VCaP (cell line): ENCODE measurements around the gene KIAA0825.

ENCODE experiments used
- H3K27ac ChIP-seq: fragments of 450-650 bp; 2 replicates; pipeline ENCODE4 v1.5.1; 2017
- TF ChIP-seq, protein P1 (sequence below): fragments of 450-650 bp; conservative IDR thresholded peaks from 2 replicates; pipeline ENCODE4 v1.5.1; 2017; ENCODE audit warnings: mild to moderate bottlenecking, moderate library complexity

Gene KIAA0825

DNA sequence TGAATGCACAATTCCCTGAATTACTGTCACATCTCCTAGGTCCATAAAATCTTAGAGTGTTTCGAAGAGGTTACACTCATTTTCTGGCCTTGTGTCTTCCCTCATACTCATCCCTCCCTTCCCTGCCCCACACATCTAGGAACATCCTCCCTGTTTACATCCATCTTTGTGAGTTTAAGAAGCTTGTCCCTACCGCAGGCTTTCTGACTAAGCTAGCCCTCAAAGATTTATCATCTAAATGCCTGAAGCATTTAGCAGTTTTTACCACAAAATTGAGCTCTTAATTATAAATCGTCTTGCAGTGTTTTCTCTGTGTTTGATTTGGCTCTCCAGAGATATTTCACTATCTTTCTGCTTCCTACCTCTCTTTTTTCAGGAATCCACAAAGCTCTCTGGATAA is 374.8 kb downstream of the KIAA0825 start:
- no peak overlapping the region for H3K27ac ChIP-seq
- TF ChIP-seq, protein P1, sequence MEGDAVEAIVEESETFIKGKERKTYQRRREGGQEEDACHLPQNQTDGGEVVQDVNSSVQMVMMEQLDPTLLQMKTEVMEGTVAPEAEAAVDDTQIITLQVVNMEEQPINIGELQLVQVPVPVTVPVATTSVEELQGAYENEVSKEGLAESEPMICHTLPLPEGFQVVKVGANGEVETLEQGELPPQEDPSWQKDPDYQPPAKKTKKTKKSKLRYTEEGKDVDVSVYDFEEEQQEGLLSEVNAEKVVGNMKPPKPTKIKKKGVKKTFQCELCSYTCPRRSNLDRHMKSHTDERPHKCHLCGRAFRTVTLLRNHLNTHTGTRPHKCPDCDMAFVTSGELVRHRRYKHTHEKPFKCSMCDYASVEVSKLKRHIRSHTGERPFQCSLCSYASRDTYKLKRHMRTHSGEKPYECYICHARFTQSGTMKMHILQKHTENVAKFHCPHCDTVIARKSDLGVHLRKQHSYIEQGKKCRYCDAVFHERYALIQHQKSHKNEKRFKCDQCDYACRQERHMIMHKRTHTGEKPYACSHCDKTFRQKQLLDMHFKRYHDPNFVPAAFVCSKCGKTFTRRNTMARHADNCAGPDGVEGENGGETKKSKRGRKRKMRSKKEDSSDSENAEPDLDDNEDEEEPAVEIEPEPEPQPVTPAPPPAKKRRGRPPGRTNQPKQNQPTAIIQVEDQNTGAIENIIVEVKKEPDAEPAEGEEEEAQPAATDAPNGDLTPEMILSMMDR, result no peak

DNA sequence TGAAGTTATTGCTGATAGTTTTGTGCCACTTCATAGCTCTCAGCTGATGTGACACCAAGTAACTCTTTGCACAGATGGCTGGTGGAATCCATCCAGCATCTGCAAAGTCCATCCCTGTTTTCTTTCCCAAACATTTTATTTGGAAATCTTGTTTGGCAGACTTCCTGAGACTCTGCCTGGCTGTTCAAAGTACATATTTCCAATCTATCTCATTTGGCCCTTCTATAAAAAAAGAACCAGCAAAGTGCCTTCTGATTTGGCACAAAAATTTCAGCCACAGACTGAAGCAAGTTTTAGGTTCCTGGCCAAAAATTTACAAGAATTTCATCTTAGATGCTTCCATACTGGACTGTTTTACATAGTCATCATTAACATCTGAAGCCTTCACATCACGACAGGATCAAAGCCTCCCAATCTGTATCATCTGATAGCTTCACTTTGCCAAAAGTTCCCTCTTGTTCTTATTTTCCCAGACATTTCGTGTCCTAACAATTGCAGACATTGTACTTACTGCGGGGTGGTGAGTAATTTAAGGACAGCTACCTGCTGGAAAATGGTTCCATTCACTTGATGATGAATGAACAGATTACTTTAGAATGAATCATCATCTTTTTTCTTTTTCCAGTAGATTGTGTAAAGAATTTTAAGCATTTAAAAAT is 377.3 kb downstream of the KIAA0825 start:
- TF ChIP-seq, protein P1, result no peak
- no peak overlapping the region; the same call in 1 of the 2 replicates for H3K27ac ChIP-seq

DNA sequence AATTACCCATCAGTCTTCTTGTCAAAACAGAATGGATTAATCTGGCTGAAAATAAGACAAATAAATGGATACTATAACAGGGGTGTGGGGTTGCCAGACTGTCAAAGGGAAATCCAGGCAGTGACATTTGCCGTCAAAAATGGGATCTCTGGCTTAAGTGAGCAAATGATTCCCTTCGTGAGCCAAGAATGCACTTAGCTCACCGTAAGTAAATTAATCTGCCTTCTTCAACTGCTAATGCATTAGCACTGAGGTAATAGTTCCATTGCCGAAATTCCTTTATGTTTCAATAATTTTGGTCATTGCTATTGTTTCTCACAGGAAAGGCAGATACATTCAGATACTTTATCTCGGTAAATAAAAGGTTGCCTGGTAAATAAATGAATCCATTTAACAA is 377.8 kb downstream of the KIAA0825 start:
- H3K27ac ChIP-seq, result no peak overlapping the region; the same call in 1 of the 2 replicates
- TF ChIP-seq, protein P1, result no peak

DNA sequence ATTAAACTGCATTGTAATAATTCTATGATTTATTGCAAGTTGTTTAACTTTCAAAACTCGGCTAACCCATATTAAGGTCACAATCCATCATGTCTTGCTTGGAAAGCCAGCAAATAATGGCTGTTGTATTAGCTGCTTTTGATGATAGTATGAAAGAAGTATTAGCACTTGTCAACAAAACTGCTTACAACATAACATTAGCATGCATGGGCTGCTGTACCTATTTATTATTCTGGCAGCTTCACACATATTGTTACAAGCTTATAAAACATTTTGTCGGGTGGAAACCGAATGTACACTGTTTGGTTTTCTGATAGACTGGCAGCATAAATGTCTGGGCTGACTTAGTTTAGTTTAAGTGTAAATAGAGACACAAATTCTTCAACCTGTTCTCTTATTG is 378.3 kb downstream of the KIAA0825 start:
- no peak overlapping the region; the same call in 1 of the 2 replicates for H3K27ac ChIP-seq
- TF ChIP-seq, protein P1, result no peak

DNA sequence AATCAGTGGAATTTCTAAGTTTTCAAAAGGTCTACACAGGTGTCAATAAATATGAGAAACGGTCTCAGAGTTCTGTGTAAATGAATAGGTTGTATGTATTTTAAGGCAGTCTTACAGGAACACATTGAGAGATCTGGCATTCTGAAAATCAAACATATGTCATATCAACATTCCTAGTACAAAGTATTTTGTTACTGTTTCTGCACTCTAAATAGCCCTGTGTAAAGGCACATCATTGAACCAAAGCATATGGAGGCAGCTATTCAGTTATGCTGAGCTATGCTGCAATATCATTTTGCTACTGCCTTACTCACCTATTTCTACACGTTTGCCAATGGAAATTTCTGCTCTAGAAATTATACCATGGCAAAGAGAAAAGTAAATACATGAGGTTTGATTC is 379.1 kb downstream of the KIAA0825 start:
- TF ChIP-seq, protein P1, result no peak
- H3K27ac ChIP-seq, result no peak overlapping the region

DNA sequence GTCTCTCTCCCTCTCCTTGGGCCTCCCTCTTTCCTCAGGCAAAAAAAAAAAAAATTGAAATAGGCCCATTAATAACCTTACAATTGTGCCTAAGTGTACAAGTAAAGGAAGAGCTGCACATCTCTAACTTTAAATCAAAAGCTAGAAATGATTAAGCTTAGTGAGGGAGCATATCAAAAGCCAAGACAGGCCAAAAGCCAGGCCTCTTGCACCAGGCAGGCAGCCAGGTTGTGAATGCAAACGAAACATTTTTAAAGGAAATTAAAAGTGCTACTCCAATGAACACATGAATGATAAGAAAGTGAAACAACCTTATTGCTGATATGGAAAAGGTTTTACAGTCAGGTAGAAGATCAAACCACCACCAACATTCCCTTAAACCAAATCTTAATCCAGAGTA is 383.4 kb downstream of the KIAA0825 start:
- no peak overlapping the region for H3K27ac ChIP-seq
- TF ChIP-seq, protein P1, result no peak

DNA sequence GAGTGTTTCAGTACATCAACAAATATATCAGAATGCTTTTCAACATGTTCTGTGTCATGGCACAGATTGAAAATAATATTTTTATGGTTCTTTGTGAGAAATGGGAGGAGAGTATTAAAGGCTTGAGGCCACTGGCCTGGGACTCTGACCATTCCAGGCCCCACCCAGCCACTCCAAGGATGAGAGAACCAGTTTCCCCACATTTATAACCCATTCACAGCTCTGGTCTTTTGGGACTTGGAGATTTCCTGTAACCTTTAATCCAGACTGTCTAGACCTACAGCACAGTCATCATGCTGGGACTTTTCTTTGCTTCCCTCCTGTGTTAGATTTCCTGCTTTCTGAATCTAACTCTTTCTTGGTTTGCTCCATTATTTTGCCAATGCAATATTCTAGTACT is 389.6 kb downstream of the KIAA0825 start:
- TF ChIP-seq, protein P1, result no peak
- no peak overlapping the region for H3K27ac ChIP-seq
